Activated CD8-positive, alpha-beta memory T cell treated with anti-CD3 and anti-CD28 coated beads for 1 hour (primary cell): ENCODE data around the gene NAT8L.

Experiments
- DNase-seq, 2 donors: peaks; one replicate each; pipeline ENCODE4 v3.0.0-alpha.2; 2020; ENCODE audit warnings: low read depth in 1 of 2; ENCODE audit errors: extremely low read depth in 1 of 2

Gene NAT8L

DNA sequence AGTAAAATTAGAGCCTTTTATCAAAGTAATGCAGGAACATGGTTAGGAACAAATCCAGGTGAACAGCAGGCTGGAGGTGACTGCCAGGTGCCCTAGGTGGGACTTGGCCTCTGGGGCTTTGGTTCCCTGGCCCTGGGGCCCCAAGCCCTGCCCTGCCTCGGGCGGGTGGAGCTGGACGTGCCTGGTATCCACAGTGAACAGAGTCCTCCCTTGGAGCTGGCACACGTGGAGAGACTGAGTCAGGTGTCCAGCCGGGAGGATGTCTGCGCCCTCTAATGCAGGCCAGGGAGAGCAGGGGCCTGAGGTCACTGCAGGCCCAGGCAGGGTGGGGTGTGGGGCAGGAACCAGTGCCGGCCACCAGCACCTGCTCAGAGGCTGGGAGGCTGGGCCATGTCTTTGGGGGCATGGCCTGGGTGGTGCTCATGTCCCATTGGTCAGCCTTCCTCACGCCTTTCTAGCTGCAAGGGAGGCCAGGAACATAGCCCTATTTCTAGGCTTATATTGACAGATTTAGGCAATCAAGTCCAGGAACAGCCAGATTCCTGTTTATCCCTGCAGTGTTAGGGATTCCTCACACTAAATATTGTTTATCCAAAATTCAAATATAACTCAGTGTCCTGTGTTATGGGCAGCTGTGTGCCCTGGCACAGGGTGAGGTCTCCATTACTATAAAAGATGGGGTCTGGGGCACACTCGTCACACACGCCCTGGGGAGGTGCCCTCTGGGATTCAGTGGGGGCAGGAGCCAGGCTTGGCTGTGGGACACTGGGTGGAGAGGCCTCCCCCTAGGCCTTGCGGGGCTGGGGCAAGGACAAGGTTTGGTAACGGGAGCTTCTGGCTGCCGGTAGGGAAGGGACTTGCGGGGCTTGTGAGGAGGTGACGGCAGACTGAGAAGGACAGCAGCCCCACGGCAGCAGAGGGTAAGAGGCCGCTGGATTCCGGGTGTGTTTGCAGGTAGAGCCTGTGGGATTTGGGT lies 14.3 kb upstream of the NAT8L start:
- DNase-seq: no peak

DNA sequence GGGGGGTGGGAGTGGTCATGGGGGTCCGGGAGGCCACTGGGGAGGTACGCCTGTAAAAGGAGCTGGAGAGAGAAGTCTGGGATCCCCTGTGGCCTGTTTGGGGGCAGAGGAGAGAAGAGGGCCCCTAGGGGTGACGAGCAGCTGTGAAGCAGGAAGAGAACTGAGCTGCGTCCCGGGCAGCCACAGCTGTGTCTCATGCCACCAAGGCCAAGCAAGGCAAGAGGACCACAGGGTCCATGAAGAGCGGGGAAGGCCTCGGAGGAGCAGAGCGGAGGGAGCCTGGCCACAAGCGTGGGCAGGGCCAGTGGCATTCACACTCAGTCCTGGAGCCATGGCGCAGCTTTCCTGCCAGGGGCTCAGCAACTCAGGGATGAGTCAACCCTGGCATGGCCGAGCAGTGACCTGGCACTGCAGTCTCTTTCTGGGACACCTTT lies 13.6 kb upstream of the NAT8L start:
- no peak for DNase-seq

DNA sequence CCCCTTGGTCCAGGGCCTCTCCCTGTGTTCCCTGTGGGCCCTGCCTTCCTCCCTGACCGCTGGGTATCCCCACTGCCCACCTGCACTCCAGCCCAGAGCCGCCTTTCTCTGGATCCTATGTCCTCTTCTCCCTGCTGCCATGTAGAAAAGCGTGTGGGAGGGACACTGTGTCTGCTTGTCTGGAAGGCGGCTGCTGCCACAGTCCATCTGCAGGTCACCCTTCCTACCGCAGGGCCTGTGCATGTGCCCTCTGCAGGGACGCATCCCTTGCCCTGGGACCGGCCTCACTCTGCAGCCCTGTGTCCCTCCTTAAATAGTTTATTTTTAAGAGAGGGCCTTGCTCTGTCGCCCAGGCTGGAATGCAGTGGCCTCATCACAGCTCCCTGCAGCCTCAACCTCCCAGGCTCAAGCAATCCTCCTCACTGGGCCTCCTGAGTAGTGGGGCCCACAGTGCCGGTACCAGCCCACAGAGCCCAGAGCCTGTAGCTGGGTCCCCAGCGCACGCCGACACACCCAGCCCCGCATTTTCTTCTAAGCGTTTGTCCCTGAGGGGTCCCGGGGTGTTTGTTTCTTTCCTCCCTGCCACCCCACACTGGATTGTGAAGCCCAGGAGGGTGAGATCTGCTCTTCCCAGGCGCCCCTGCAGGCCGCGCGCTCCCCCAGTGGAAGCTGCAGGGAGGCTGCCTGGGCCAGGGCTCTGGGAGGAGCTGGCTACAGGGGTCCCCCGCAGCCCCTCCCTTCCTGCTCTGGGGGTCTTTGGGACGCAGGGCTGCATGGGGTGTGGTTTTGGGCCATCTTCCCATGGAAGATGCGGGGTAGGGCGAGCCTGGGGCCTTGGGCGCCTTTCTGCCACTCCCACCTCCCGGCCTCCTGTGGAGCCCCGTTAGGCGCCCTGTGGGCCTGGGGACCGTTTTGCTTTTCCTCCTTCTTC lies 12.8 kb upstream of the NAT8L start:
- no peak for DNase-seq

DNA sequence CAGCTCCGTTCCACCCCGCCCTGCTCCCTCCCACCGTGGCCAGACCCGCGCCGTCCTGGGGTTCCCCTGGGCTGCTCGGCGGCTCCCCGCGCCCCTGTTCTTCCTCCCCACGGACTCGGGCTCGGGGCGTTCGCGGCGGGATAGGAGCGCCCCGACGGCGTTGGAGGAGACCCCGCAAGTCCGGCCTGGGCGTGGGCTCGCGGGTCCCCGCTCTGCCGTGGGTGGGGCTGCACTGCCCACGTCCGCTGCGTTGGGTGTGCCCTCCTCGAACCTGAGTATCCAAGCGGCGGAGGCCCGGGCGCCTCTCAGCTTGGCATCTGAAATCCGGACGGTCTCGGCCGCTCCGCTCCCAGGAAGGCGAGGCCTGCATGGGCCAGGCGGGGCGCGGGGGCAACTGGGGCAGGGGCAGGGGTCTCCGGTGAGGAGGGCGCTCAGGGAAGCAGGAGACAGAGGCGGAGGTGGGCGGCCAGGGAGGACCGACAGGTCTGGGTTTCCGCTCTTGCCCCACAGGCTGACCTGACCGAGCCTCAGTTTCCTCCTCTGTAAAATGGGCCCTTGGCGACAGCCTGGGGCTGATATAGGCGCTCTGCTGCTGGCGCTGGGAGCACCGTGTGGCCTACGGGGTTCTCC lies 12.0 kb upstream of the NAT8L start:
- DNase-seq: no peak

DNA sequence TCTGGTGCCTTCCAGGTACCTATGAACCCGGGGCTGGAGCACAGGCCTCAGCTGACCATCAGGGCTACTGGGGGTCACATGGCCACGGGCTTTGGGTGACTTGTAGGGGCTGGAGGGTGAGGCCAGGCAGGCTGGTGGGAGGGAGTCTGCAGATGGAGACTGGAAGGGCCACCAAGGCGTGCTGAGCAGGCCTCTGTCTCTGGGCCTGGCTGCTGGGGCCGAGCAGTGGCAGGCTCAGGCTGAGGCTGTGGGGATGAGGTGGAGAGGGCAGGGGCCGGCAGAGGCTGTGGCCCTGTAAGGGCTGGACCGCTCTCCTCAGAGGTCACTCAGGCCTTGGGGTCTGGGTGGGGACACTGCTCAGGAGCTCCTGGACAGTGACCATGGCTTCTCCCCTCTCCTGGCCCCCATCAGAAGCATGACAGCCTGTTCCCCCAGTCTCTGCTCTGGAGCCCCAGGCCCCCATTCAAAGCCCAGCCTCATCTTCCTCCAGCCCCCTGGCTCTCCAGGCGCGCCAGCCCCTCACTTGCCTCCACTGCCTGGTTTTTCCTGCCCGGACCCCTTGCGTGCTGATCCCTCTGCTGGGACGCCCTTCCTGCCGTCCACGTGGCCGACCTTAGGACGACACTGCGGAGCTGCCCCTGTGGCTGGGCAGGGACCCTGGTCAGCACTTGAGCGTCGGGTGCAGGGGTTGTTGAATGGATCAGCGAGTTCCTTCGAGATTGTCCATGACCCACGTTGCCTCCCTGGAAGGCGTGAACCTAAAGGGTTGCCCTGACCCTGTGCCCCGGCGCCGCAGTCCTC lies 11.1 kb upstream of the NAT8L start:
- no peak for DNase-seq

DNA sequence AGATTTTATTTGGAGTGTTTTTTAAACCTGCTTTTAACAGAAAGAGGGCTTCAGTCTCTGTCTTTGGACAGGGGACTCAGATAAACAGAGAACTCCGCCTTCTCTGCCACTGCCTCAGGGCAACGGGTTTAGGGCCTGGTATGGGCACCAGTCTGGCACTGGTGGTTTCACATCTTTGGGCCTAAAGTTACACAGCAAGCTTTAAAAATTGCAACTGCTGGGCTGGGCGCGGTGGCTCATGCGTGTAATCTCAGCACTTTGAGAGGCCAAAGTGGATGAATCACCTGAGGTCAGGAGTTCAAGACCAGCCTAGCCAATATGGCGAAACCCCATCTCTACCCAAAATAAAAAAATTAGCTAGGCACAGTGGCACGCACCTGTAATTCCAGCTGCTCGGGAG lies 10.3 kb upstream of the NAT8L start:
- DNase-seq: no peak

DNA sequence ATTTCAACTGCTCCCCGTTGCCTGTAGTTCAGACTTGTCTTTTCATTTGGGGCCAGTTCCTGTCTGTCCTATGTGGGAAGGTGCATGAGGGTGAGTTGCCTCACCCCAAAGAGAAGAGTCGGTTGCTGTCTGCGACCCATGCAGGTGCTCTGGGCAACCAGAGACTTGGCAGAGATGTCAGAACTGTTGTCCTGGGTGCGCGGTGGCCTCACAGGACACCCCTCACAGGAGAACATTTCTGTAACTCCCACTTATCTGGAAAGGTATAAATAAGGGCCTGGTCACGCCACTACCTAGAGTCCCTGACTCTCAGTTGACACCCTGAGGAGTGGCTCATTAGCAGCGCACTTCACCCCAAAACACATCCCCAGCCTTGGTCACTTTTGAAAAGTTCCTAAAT lies 9.7 kb upstream of the NAT8L start:
- no peak for DNase-seq

DNA sequence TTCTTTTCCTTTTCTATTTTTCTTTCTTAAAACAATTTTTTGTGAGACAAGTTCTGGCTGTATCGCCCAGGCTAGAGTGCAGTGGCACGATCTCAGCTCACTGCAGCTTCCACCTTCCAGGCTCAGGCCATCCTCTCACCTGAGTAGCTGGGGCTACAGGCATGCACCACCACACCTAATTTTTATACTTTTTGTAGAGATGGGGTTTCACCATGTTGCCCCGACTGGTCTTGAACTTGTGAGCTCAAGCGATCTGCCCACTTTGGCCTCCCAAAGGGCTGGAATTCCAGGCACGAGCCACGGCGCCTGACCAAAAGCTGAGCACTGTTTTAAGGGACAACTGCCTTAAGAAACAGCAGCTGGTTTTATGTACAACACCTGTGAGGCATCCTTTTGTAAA lies 9.3 kb upstream of the NAT8L start:
- DNase-seq: no peak

DNA sequence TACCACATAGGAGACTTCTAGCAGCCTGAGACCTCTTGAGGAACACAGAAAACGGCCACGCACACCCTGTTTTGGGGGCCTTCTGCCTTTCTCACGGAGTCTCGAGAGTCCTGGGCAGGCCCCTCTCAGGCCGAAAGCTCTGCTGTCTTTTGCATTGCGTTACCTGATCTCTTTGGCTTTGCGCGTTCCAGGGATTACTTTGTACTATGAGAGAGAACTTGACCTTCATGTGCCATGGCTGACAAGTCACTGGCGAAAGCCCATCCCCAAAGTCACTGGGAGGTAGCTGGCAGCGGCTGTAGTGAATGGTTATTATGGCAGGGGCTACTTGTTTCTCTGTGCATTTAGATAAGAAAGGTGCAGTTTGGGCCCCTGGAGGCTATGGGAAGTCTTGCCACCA lies 8.0 kb upstream of the NAT8L start:
- no peak for DNase-seq

DNA sequence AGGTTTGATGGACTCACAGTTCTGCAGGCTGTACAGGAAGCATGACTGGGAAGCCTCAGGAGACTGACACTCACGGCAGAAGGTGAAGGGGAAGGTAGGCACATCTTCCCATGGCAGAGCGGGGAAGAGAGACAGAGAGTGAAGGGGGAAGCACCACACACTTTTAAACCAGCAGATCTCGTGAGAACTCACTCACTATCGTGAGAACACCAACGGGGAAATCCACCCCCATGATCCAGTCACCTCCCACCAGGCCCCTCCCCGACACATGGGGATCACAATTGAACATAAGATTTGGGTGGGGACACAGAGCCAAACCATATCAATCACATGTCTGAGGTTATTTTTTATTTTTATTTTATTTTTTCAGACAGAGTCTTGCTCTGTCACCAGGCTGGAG lies 4.9 kb upstream of the NAT8L start:
- DNase-seq: no peak

DNA sequence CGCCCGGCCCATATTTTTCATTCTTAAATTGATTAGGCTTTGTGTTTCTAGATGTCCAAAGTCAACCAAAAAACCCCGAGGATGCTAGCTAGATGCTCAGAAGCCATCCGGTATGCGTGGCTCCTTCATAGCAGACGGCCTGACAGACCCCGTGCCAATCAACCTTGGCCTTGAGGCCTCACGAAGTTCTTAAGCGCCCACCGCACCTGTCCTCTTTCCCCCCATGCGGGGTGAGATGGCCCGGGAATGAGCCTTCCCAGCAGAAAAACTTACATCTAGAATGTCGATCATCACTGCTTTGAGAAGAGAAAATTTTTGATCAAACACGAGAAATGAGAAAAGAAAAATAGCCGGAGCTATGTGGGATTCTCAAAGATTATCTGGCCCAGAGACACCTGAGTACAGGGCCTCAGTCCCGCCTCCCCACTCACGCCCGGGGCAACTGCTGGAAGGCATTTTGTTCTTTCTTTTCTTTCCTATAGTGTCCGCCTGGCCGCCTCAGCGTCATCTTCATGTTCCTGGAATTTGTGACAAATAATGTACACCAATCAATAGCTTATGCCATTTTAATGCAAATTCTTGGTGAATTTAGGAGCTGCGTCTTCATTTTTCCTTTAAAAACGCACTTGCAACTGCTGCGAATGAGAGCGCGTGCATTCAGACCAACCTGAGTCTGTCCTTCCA lies 1.6 kb upstream of the NAT8L start:
- no peak for DNase-seq

DNA sequence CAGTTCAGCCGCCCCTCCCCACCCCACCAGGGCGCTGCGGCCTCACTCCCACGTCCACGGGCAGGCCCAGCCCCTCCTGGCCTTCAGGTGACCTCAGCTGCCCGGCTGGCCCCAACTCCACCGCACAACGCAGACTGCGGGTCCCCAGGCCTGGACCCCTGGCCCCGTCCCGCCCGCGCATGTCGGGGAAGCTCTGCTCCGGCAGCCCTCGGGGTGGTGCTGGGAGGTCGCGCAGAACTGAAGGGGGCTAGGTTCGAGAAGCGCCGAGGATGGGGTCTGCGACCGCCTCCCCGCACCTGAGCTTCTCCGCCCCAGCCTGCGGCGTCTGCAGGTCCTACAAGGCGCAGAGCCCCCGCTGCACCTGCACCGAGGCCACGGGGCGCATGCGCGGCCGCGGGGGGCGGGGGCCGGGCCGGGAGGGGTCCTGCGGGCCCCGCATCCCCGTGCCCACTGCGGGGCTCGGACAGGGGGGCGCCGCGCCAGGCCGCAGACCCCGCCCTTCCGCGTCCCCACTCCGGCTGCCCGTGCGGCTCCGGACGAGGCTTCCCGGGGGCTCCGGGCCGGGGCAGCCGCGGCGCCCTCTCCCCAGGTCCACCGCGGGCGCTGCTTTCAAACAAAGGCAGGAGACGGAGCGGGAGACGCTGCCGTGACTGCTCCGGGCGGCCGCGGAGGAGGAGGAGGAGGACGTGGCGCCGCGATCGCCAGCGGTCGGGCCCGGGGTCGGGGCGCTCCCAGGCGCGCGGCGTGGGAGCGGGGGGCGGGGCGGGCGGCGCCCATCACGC lies 672 bp upstream of the NAT8L start:
- no peak for DNase-seq

DNA sequence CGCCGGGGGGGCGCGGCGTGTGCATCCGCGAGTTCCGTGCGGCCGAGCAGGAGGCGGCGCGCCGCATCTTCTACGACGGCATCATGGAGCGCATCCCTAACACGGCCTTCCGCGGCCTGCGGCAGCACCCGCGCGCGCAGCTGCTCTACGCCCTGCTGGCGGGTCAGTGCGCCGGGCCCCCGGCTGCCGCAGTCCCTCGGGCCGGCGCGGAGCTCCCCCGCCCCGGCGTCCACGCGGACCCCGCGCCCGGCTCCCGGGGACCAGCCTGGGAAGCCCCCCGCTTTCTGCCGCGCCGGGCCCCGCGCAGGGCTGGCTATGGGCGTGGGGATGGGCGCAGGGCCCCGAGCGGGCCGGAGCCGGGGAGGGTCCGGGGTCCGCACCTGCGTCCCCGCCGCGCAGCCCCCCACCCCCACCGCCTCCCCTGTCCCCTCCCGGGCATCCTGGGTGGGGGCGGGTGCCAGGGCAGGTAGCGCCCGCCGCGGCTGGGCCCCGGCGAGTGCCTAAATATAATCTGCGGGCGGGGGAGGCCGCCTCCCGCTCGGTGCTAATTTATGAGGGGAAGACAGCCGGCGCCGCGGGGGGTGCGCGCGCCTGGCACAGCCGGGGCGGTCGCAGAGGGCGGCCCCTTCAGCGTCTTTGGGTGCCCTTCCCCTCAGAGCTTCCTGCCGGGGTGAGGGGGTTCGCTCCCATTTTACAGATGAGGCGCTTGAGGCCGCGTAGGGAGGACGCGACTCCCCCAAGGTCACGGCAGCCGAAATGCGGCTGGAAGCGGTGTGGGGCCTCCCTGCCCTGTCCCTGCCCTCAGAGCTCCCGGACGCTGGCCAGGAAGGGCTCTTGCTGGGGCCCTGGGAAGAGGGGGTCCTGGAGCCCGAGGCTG lies 837 bp downstream of the NAT8L start:
- DNase-seq: no peak

DNA sequence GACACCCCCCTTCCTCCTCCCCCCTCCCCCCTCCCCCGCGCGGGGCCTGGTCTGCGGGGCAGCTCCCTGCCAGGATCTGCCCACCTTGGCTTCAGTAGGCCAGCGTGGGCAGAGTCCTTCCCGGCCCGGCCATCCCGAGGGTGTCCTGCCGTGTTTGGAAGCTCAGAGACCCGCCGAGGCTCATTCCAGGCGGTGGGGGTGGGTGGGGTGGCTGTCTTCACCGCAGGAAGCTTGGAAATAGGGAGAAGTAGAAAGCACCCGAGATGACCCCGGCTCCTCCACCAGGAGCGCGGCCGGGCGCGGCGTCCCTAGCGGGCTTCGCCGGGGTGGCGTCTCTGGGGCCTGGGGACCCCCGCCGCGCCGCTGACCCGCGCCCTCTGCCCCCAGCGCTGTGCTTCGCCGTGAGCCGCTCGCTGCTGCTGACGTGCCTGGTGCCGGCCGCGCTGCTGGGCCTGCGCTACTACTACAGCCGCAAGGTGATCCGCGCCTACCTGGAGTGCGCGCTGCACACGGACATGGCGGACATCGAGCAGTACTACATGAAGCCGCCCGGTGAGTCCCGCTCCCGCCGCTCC lies 1.6 kb downstream of the NAT8L start:
- DNase-seq: no peak

DNA sequence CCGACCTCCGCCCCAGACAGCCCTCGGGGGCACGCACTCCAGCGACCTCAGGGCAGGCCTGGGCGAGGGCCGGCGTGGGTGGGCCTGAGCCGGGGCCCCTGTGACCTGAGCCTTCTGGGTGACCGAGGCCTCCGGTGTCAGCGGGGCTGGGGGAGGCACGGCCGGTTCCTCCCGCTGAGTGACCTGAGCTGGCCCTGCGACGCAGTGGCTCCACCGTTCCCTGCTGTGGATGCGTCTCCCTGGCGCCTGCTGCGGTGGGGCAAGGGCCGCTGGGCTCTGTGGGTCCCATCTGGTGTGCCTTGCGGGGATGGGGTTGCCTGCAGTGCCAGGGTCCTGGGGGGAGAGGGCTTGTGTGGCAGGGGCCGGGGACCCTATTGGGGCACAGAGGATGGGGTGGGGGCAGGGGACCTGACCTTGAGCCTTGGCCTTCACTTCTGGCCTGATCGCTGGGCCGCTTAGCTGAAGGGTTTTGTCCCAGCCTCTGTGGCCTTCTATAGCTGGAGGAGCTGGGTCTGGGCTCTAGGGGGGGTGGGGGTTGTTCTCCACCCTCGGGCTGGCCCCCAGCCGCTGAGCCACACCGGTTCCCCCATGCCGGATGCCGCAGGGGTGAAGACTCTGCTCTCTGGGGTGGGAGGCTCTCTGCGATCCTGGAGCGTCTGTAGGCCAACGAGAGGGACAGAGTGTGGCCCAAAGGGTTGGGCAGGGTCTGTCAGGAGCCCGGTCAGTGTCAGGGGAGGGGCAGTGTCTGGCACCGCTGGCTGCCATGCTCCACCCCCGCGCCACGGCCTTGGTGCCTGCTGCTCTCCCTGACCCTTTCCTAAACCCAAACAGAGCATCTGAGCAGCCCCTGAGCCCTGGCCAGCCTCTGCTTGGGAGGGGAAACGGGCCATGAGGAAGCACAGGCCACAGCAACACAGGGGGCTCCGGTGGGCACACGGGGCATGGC lies 2.3 kb downstream of the NAT8L start:
- no peak for DNase-seq

DNA sequence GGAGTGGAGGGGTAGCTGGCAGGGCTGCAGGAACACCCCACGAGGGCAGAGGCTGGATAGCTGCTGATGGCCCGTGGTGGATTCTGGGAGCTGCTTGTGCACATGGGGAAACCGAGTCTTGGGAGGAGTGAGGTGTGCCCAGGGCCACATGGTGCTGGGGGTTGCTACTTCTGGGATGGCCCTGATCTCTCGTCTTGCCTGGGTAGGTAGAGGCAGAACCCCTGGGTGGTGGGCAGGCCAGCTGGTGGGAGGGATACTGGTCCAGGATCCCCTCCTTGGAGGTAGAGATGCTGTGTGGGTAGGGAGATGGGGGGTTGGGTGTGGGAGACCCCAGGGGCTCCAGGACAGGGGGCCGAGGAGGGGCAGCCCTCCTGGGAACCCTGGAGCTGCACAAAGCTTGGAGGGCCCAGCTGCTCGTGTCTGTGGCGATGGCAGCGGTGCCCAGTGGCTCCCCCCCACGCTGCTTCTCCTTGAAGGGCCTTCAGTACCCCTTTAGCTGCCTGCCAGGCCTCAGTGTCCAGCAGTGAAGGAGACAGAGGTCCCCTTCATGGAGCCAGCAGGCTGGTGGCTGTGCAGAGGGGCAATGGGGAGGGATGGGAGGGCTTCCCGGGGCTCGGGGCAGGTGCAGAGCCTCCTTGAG lies 3.2 kb downstream of the NAT8L start:
- no peak for DNase-seq
